Heart left ventricle (tissue), 16 donors: ENCODE data around the gene EARS2. TPM values are rescaled to one million over a fixed set of nuclear protein-coding genes. Genes with fewer than 3 reads are reported as not detected.

Experiments used
- ATAC-seq, 4 donors: fragments of 200-7000 bp; cut with Tn5 transposase; one replicate each; pipeline ENCODE4 v1.9.1; 2020 to 2022; ENCODE audit warnings: moderate library complexity in 4 of 4, mild to moderate bottlenecking in 3 of 4, moderate number of reproducible peaks in 1 of 4
- DNase-seq, 5 donors: peaks; one replicate each; pipeline ENCODE4 v3.0.0-alpha.2; 2020
- H3K27ac ChIP-seq, 12 donors: fragments of 200-600 bp; sonication (generic) in 4 of 12; one replicate each; pipeline versions ENCODE4 v1.5.0 to v1.8.0; 2016 to 2022; ENCODE audit warnings: mild to moderate bottlenecking in 2 of 12
- H3K27me3 ChIP-seq, 9 donors: fragments of 200-600 bp; sonication (generic) in 2 of 9; one replicate each; pipeline versions ENCODE4 v1.5.1 to v1.8.0; 2016 to 2022; ENCODE audit warnings: mild to moderate bottlenecking in 3 of 9
- H3K36me3 ChIP-seq, 9 donors: fragments of 200-600 bp; sonication (generic) in 2 of 9; one replicate each; pipeline versions ENCODE4 v1.5.0 to v1.8.0; 2018 to 2022; ENCODE audit warnings: mild to moderate bottlenecking in 2 of 9
- H3K4me1 ChIP-seq, 12 donors: fragments of 200-600 bp; sonication (generic) in 4 of 12; one replicate each; pipeline versions ENCODE4 v1.5.0 to v1.8.0; 2016 to 2022; ENCODE audit warnings: mild to moderate bottlenecking in 3 of 12
- H3K4me3 ChIP-seq, 12 donors: fragments of 200-600 bp; sonication (generic) in 4 of 12; one replicate each; pipeline versions ENCODE4 v1.5.0 to v1.8.0; 2017 to 2022; ENCODE audit warnings: mild to moderate bottlenecking in 9 of 12, moderate library complexity in 4 of 12
- H3K9me3 ChIP-seq, 12 donors: fragments of 200-600 bp; sonication (generic) in 4 of 12; one replicate each; pipeline versions ENCODE4 v1.5.0 to v1.8.0; 2016 to 2022; ENCODE audit warnings: mild to moderate bottlenecking in 1 of 12
- POLR2A ChIP-seq, 2 donors: fragments of 450-650 bp; IDR thresholded peaks; one replicate each; pipeline ENCODE4 v1.6.1; 2017; ENCODE audit warnings: antibody characterized with exemption in 2 of 2, mild to moderate bottlenecking in 2 of 2, moderate library complexity in 2 of 2
- WGBS, 4 donors: extraction: QIAGEN DNeasy Blood & Tissue Kit in 2 of 4; methylation state at CpG; one replicate each; pipeline versions ENCODE4 v1.1.5 to v1.1.7; 2013 to 2018; 5-methylcytosine and 5-hydroxymethylcytosine counted together
- intact Hi-C, 10 donors: fragments of 100-400 bp; cut with DNase I; formaldehyde crosslinking; loops; one replicate each; pipeline versions ENCODE4 v1.11.1 to v1.14.2; 2022
- polyA plus RNA-seq, 2 donors: library from polyadenylated mRNA; stranded (reverse); fragments of 200-250 nt; gene quantifications; one replicate each; pipeline ENCODE4 v1.2.3, GENCODE V29; 2013
- total RNA-seq, 9 donors: library from RNA; depleted of rRNA in 2 of 9; stranded (reverse); fragments of >200 nt in 2 of 9; fragmentation: NEBNext Ultra II Directional in 3 of 9; extraction: Animal tissue kit (Norgen Biotek cat#: 25700) in 3 of 9; gene quantifications; one replicate each; pipeline versions ENCODE4 v1.1.0 to v1.2.4, GENCODE V29; 2016 to 2023
- TF ChIP-seq, protein P1 (sequence below), 12 donors: fragments of 200-600 bp; sonication (generic) in 4 of 12; IDR thresholded peaks; one replicate each; pipeline versions ENCODE4 v1.5.0 to v1.8.0; 2018 to 2022; ENCODE audit warnings: antibody characterized with exemption in 12 of 12, mild to moderate bottlenecking in 5 of 12
- donor health status: ischemic (EF 13 %, LVEDD 7.1; RV severe dilation, severe dysfunction).
- donor health status: healthy with polysubstance abuse.
- donor health status: DM: no; HTN: yes; CAD: no.
- donor health status: DM: no; HTN: no; CAD: no.
- donor health status: ischemic (EF 25% LVEDD 6.9; RV normal size, moderate dysfunction).
- donor health status: ischemic (EF 25% LVEDD 5.7; RV mildly dilated, moderate dysfunction).
- donor health status: healthy.
- donor health status: DM: yes; HTN: yes; CAD: no.
- donor health status: ischemic (EF 35%, LVEDD 5.7; RV mildly dilated, moderate dysfunction).
- donor health status: nonischemic (EF 11% LVEDD 7.7; RV severe dilation, severe dysfunction).
- donor health status: DM: yes; HTN: yes; CAD: no.
- donor health status: PGD.
- donor health status: ischemic (EF 29% LVEDD 5.4; RV normal size, mild dysfunction).
- donor health status: nonischemic (EF 23%, LVEDD 6.1; RV moderate dilation, normal function).

EARS2 gene
- total and polyA plus RNA-seq, 11 donors = 12.2 to 37.0 (median 21.5) TPM

DNA sequence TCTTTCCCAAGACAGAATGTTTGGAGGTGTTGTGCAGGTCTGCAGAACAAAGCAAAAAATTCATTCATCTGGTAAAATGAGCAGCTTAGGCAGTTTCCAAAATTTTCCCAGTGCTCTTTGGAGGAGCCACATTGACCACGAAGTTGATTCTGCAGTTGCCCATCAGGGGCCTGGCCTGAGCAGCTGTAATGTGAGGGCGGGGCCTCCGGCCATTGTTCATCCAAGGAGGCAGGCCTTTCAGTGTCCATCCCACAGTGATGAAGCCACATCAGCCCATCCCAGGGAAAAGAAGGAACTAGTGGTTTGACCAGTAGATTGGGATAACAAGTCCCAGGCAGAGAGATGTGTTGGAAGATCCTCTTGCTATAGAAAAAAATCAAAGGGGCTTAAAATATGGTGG is 10.5 kb upstream of the EARS2 start:
- intact Hi-C loops = no loop called here
- Histone ChIP-seq H3K27me3 (no peaks in the 10 kb centered on the region), H3K36me3 (peaks cover 0 to 100% (median 100%) of the 10 kb centered on the region in 9 donors), H3K4me3 (no peak overlapping the region), H3K4me1 (peaks cover 0 to 22% (median 16%) of the 10 kb centered on the region in 12 donors), H3K9me3 (no peaks in the 10 kb centered on the region), H3K27ac (no peak overlapping the region)
- DNase-seq = no peak
- TF ChIP-seq, protein P1, sequence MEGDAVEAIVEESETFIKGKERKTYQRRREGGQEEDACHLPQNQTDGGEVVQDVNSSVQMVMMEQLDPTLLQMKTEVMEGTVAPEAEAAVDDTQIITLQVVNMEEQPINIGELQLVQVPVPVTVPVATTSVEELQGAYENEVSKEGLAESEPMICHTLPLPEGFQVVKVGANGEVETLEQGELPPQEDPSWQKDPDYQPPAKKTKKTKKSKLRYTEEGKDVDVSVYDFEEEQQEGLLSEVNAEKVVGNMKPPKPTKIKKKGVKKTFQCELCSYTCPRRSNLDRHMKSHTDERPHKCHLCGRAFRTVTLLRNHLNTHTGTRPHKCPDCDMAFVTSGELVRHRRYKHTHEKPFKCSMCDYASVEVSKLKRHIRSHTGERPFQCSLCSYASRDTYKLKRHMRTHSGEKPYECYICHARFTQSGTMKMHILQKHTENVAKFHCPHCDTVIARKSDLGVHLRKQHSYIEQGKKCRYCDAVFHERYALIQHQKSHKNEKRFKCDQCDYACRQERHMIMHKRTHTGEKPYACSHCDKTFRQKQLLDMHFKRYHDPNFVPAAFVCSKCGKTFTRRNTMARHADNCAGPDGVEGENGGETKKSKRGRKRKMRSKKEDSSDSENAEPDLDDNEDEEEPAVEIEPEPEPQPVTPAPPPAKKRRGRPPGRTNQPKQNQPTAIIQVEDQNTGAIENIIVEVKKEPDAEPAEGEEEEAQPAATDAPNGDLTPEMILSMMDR (IDR thresholded peaks at IDR 0.05) = no peak
- TF ChIP-seq POLR2A (IDR thresholded peaks at IDR 0.05) = no peak
- WGBS, 4 donors = 85 to 100% (median 94%) methylated on average over 1 to 3 of the region's 3 CpGs
- no peak for ATAC-seq

DNA sequence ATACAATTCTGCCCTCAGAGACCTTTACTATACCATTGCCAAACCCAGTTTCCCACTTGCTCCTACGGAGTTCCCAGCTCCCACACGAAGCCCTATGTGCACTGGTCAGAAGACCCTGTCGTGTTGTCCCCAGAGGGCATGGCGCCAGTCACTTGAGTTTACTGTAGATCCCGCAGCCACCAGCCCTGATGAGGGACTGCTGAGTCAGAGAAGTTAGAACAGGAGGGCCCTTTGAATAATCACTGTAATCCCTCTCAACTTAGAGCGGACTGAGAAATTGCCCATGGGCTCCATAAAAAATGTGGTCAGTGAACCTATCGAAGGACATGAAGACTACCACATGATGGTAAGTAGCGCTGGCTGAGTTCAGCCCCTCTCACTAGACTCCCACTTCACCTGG is 9.6 kb upstream of the EARS2 start:
- peaks cover 0 to 100% (median 100%) of the 10 kb centered on the region in 9 donors for H3K36me3 ChIP-seq
- intact Hi-C loops = no loop called here
- DNase-seq (no peak), ATAC-seq (no peak)
- H3K27ac ChIP-seq = no peak overlapping the region
- no peaks in the 10 kb centered on the region for H3K27me3 ChIP-seq
- H3K4me1 ChIP-seq = peaks cover 0 to 22% (median 16%) of the 10 kb centered on the region in 12 donors
- TF ChIP-seq POLR2A (IDR thresholded peaks at IDR 0.05) = no peak
- TF ChIP-seq, protein P1 (IDR thresholded peaks at IDR 0.05) = no peak
- H3K4me3 ChIP-seq = no peak overlapping the region
- WGBS, 4 donors = 92 to 95% (median 95%) methylated on average over 8 of the region's 8 CpGs
- no peaks in the 10 kb centered on the region for H3K9me3 ChIP-seq

DNA sequence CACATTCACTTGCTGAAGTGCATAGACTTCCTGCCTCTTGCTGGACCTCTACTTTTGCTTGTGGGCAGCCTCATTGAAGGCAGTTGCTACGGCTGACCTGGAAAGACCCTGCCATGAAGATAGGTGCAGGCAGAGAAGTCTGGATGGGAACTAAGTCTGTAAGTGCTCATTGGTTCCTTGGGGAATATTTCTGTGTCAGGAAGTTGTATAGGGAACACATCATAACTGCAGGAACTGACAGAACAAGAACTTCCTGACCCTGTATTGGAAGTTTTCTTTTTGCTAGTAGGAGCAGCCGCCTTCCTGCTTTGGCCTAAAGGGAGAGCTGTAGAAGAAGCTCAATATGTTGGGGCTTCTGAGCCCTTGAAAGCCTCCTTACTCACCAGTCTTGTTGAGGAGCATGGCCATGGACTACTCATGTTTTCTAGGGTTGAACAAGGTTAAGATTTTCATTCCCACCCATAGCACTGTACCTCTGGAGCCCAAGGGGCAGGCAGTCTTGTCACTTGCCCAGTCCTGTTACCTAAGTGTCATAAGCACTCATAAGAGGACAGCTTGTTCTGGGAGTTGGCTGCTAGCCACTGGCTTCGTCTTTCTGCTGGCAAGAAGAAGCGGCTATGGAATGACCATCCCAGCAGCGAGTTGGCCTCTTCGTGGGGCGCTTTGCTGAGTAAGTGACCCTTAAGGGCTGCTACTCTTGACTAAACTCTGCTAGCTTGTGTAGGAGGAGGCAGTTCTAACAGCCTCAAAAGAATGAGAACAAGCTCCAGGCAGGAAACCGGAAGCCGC is 7.6 kb upstream of the EARS2 start:
- H3K27me3 ChIP-seq = no peaks in the 10 kb centered on the region
- intact Hi-C loops = no loop called here
- H3K4me3 ChIP-seq = no peak overlapping the region
- TF ChIP-seq, protein P1 (IDR thresholded peaks at IDR 0.05) = no peak
- TF ChIP-seq POLR2A (IDR thresholded peaks at IDR 0.05) = no peak
- peak overlapping the region; percentile 14 to 74 (median 60) for H3K27ac ChIP-seq
- no peaks in the 10 kb centered on the region for H3K9me3 ChIP-seq
- 58 to 72% (median 68%) methylated on average over 9 of the region's 9 CpGs for WGBS, 4 donors
- H3K4me1 ChIP-seq = peaks cover 0 to 32% (median 16%) of the 10 kb centered on the region in 12 donors
- H3K36me3 ChIP-seq = peaks cover 0 to 100% (median 100%) of the 10 kb centered on the region in 9 donors
- DNase-seq = peak in 4 of 5 donors; percentile 51 to 88 (median 72)
- peak; percentile 83 to 87 (median 85) for ATAC-seq

DNA sequence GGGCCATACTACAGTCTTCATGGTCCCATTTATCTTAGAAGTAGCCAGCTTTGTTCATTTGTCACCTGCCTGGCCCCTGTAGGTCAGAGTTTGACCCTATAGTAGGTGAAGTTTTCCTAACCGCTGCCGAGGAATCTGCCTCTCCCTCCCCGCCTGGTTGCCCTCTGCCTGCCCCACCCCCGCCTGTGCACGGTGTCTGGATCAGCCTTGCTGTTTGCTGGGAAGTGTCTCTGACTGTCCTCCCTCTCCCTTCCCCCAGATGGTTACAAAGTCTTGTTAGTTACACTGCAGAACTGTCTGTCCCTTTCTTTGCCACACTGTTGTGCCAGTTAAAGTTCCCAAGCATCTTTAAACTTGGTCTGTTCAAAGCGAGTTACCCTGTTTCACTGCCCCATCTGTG is 6.0 kb upstream of the EARS2 start:
- Histone ChIP-seq H3K9me3 (no peaks in the 10 kb centered on the region), H3K4me1 (peaks cover 7 to 48% (median 29%) of the 10 kb centered on the region in 12 donors), H3K36me3 (peaks cover 0 to 94% (median 91%) of the 10 kb centered on the region in 9 donors), H3K27ac (no peak overlapping the region), H3K4me3 (no peak overlapping the region), H3K27me3 (no peaks in the 10 kb centered on the region)
- whole genome bisulfite sequencing, 4 donors = 83 to 90% (median 88%) methylated on average over 6 of the region's 6 CpGs
- no peak for DNase-seq
- no peak for TF ChIP-seq POLR2A (IDR thresholded peaks at IDR 0.05)
- TF ChIP-seq, protein P1 (IDR thresholded peaks at IDR 0.05) = no peak
- intact Hi-C loops = no loop called here
- no peak for ATAC-seq
